Measurements from ENCODE around the gene NCBP2L.

NCBP2L gene

DNA sequence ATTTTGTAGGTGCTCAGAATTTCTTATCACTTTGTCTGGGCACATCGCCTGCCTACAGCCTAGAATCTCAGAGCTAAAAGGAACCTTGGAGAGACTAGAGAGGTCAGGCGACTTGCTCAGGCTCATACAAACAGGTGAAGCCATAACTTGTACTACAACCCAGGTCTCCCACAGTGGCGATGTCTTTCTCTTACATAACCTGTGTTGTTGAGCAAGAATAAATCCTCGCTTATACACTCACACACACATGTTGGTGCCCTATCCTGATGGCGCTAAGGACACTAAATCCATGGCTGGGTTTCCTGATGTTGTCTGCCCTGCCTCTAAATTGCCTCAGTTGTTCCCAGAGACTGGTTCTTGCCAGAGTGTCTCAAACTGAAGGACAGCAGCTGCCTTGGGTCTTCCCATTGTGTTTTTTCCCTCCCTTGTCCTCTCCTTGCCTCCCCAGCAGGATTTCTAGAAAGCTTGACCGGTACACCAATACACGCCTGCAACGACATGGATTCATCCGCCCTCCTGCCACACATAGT, 3.6 kb upstream of the NCBP2L start:
- Histone ChIP-seq H3K4me3 (ENCODE audit: low read depth, low read length) (no peak overlapping the region), H3K36me3 (replicated peaks) (no peaks in the 10 kb centered on the region), H3K27me3 (replicated peaks) (no peaks in the 10 kb centered on the region), H3K27ac (no peak overlapping the region)
- DNase-seq: no peak
- TF ChIP-seq, protein P1, sequence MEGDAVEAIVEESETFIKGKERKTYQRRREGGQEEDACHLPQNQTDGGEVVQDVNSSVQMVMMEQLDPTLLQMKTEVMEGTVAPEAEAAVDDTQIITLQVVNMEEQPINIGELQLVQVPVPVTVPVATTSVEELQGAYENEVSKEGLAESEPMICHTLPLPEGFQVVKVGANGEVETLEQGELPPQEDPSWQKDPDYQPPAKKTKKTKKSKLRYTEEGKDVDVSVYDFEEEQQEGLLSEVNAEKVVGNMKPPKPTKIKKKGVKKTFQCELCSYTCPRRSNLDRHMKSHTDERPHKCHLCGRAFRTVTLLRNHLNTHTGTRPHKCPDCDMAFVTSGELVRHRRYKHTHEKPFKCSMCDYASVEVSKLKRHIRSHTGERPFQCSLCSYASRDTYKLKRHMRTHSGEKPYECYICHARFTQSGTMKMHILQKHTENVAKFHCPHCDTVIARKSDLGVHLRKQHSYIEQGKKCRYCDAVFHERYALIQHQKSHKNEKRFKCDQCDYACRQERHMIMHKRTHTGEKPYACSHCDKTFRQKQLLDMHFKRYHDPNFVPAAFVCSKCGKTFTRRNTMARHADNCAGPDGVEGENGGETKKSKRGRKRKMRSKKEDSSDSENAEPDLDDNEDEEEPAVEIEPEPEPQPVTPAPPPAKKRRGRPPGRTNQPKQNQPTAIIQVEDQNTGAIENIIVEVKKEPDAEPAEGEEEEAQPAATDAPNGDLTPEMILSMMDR (IDR thresholded peaks at IDR 0.05; ENCODE audit: low read depth, low read length, missing control alignments): no peak
- in situ Hi-C loops (cut with HindIII; ENCODE audit: low pct_ligation_motif_present, low sequenced_read_pairs): no loop called here

DNA sequence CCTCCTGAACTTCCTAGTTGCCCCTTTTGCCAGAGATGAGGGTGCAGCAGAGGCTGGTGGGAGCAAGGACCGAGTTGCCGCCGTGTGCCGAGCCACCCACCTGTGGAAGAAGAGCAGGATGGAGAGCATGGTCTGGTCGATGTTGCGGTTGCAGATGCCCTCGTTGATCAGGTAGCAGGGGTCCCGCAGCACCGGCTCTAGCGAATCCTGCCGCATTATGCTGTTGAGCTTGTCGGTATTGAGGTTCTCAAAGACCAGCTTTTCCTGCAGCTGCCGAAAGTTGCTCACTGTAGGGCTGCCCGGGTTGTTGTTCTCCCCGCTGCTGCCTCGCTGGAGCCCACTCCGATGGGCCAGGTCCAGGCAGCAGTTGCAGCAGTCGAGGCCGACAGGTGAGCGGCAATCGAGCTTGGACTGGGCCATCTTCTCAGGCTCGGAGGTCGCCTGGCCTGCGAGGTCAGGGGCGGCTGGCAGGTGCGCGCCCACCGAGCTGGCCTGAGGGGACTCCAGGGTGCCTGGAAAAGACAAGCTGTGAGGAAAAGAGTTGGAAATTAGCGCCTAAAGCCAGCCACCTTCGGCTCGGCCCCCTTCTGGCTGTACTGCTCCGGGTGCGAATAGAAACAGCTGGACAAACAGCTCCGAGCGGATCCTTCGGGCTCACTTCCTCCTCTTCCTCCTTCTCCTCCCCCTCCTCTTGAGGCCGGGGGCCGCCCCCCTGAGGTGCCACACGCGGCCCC, 2.4 kb upstream of the NCBP2L start:
- TF ChIP-seq, protein P1 (IDR thresholded peaks at IDR 0.05; ENCODE audit: low read depth, low read length, missing control alignments): peak; percentile 24
- in situ Hi-C loops (cut with HindIII; ENCODE audit: low pct_ligation_motif_present, low sequenced_read_pairs): no loop called here
- Histone ChIP-seq H3K36me3 (replicated peaks) (no peaks in the 10 kb centered on the region), H3K4me3 (ENCODE audit: low read depth, low read length) (peak overlapping the region; percentile 51), H3K27ac (no peak overlapping the region), H3K27me3 (replicated peaks) (no peaks in the 10 kb centered on the region)
- no peak for DNase-seq

- in situ Hi-C loops (cut with HindIII; ENCODE audit: low pct_ligation_motif_present, low sequenced_read_pairs): no loop called here
- no peaks in the 10 kb centered on the region for H3K27me3 ChIP-seq (replicated peaks)
- no peaks in the 10 kb centered on the region for H3K36me3 ChIP-seq (replicated peaks)
- peak within 1 kb of the TSS; percentile 51 for H3K4me3 ChIP-seq (ENCODE audit: low read depth, low read length)
- TF ChIP-seq, protein P1 (IDR thresholded peaks at IDR 0.05; ENCODE audit: low read depth, low read length, missing control alignments): peak; percentile 22
- peak; percentile 47 for DNase-seq
- H3K27ac ChIP-seq: no peak within 1 kb of the TSS
Measured at GRCh38 chrX:107775734-107776511, 1.6 kb upstream of the NCBP2L start, which contains the start of gene TSC22D3. TSS of gene TSC22D3 (minus strand) at chrX:107775787. CDS start at chrX:107775419, 368 bp downstream.

DNA sequence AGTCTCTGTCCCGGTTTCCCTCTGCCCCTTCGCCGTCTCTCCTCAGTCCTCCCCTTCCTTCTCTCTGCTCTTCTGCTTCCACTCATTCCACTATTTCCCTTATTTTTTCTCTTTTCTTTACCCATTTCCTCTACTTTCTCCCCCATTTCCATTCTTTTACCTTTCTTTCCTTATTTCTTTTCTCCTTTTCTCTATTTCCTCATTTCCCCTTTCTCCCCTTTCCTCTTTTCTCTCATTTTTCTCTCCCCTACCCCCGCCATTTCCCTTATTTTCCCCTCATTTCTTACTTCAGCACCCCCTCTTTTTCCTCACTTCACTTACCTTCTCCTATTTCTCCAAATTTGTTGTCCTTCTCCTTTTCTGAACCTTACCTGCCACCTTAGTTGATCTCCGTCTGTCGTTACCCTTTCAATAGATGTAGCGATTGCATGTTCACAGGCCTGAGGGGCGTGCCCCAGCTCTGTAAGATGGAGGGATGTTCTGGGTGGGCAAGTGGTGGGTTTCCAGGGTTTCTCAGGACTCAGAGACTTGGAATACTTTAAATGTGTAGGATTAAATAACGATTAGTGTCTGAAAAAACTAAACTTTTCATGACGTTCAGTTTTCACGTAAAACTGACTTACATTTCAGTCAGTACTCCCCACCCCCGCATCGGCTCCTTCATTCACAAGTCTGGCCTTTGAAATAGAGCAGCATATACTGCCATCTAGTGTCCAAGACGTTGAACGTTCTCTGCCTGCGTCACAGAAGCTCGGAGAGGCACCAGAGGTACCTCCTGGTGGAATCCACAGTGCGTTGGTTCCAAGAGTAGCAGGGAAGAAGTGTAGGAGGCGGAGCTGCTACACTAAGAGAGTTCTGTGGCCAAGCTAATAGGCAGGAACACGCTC, 641 bp upstream of the NCBP2L start:
- in situ Hi-C loops (cut with HindIII; ENCODE audit: low pct_ligation_motif_present, low sequenced_read_pairs): no loop called here
- DNase-seq: peak; percentile 88
- no peaks in the 10 kb centered on the region for H3K36me3 ChIP-seq (replicated peaks)
- no peak overlapping the region for H3K27ac ChIP-seq
- TF ChIP-seq, protein P1 (IDR thresholded peaks at IDR 0.05; ENCODE audit: low read depth, low read length, missing control alignments): peak; percentile 77
- H3K4me3 ChIP-seq (ENCODE audit: low read depth, low read length): peak overlapping the region; percentile 51
- H3K27me3 ChIP-seq (replicated peaks): no peaks in the 10 kb centered on the region

GRCh38 chrX:107780525-107780924, 3.0 kb downstream of the NCBP2L start:
- in situ Hi-C loops (cut with HindIII; ENCODE audit: low pct_ligation_motif_present, low sequenced_read_pairs): no loop called here

More at GRCh38 chrX:107780525-107780924, 3.0 kb downstream of the NCBP2L start:
- no peak overlapping the region for H3K4me3 ChIP-seq (ENCODE audit: low read depth, low read length)
- no peaks in the 10 kb centered on the region for H3K36me3 ChIP-seq (replicated peaks)
- TF ChIP-seq, protein P1 (IDR thresholded peaks at IDR 0.05; ENCODE audit: low read depth, low read length, missing control alignments): no peak
- no peak for DNase-seq
- H3K27me3 ChIP-seq (replicated peaks): no peaks in the 10 kb centered on the region
- H3K27ac ChIP-seq: no peak overlapping the region

Data from brain microvascular endothelial cell (primary cell).